IPS-NIHi11 (cell line): Measurements from ENCODE around the gene SND1.

Experiments
- DNase-seq: peaks from one replicate; pipeline ENCODE4 v3.0.0; 2012; ENCODE audit warnings: mixed read lengths, low spot score

The SND1 gene

DNA sequence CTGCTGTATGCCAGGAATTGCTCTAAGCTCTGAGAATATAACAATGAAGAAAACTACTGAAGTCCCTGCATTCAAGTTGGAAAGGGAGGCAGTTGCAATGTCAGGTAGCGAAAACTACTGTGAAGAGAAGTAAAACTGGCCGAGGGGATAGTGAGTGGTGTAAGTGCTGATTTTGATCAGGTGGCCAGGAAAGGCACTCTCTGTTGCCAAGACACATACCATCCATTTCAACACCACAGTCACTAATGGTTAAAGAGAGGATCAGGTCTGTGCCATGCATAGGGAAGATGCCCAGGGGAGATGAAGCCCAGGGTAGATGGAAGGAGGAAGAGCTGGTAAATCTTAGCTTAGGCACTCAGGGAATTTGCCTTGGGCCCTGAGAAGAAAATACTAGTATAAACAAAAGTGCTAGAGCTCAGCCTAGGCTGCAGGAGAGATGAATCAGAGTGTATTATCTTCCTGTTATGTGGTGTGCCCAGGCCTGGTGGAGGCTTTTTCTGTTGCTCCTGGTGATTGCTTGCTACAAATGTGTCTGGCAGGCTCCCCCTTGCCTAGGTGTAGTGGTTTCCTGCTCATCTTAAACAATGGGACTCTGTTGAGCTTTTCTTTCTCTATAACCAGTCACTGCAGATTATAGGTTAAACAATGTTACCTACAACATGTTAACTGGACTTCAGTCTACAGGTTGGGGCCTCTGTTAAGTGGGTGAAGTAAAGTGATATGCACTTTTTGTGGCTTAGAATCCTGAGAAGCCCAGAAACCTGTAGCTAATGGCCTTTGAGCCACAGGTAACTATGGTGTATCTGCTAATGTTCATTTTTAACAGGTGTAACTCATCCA is 253.7 kb downstream of the SND1 start:
- DNase-seq = no peak

DNA sequence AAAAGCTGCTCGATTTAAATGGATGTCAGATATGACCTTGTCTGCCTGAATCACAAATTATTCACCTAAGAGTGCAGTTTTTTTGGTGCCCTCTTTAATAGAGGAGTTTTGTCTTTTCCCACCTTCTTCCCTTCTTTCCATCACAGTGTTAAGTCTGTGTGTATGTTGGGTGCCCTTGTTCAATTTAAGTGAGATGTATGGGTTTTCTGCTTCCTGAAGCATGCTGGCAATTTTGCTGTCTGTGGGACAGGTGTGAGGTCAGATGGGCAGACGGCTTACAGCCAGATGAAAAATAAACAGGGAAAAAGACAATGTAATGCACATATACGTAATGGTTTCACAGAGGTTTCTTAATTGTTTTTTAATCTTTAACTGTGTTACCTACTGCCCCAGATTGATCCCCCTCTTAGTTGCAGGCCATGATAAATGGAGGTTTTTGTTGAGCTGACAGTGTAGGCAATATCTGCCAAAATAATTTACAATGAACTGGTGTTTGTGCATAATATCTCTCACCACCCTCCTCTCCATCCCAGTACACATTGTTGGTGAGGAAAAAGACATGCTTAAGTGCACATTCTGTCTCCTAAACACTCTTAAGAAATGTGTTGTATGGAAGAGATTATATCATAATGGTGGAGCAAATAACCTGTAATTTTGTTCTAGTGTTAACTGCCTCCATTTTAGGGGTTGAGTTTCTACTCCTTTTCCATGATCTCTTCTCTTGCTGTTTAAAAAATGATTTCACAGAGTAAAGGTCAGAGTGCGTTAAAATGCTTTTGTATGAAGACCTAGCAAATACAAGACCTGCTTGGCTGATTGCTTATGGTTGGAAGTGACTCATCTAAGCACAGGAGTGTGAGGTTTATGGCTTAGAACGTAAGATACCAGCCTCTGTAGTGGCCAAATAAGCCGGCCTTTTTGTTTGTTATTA is 255.4 kb downstream of the SND1 start:
- DNase-seq = no peak

DNA sequence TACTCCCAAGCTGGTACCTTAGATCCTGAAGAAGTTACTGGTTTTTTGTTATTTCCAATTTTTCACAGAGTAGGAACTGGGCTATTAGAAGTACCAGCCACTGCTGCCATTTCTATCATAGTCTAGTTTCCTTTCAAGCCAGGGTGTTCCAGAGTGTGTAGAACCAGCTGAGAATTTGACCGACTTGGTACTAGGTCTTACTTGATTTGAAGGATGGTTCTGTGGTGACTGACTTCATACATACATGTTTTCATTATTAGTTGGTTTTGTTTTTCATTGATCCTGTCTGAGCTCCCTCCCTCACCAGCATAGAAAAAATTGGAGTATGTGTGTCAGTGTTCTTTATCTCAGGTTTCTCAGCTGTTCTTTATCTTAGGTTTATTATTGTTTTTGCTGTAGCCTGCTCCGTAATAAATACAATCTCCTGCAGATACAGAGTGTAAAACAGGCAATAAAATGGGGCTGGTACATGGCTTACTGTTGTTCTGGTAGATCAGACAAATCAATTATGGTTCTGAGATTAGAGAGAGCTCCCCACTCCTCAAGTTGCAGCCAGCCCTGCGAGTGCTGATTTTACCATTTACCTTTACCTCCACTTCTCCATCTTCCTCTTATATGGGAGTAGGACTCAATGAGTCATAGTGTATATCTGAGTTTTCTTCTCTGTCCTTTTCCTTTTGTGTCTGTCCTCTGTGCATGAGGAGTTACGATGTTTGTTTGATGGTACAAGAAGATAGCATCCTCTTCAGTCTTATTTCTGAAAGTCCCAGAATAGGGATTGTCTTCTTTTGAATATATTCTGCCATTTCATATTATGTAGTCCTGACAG is 256.6 kb downstream of the SND1 start:
- DNase-seq = no peak

DNA sequence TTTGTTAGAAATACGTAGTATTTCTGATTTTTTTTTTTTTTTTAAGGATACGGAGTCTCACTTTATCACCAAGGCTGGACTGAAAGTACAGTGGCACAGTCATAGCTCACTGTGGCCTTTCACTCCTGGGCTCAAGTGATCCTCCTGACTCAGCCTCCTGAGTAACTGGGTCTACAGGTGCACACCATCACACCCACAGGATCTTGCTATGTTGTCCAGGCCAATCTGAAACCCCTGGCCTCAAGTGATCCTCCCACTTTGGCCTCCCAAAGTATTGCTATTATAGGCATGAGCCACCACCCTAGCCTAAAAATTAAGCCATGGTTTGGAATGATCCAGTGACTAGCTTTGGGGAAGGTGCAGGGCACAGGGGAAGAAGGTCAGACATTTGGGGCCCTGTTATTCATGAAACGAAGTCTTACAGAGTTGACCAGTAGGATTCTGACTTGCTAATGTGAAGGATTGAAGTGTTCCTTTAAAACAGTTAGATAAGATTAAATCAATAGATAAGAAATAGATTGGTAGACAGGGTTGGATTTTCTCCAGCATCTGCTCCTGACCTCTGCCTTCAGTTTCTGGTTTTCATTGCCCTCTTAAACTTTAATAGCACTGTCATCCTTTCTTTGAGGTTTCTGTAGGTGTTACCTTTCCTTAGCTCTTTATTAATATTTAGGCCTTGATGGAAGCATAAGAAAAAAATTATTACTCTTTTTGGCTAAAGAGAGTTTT is 257.6 kb downstream of the SND1 start:
- no peak for DNase-seq

DNA sequence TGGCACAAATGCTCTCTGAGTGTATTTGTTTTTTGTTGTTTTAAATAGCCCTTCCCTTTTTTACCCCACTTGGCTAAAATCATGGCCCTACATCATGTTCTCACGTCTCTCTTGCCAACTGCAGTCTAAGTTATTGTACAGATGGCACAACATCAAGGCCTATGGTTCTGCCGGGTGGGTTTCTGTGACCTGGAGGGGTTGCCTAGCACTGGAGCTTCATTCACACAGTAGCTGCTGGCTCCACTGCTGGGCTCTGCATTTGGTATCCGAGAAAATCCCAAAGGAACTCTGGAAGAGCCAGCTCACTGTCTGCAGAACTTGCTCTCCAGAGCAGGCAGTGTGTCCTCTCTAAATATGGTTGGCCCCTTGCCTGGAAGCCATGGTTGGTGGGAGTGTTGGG is 258.7 kb downstream of the SND1 start:
- no peak for DNase-seq

DNA sequence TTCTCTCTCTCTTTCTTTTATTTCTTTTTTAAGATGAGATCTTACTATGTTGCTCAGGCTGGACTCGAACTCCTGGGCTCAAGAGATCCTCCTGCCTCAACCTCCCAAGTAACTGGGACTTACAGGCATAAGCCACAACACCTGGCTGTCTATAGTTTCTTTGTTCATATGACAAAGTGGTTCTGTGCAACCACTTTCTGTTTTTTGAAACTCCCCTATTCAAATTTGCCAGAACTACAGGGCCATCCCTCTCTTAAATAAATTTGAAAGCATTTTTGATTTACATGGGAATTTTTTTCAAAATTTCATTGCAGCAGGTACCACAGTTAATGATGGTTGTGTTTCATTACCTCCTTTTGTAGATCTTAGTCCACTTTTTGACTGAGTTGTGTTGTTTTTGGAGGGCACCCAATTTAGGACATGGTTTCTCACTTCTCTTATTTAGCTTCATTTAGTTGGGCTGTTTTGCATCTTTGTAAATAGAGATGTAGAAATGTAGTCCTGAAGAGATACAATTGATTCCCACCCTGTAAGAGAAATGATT is 260.0 kb downstream of the SND1 start:
- DNase-seq = no peak

DNA sequence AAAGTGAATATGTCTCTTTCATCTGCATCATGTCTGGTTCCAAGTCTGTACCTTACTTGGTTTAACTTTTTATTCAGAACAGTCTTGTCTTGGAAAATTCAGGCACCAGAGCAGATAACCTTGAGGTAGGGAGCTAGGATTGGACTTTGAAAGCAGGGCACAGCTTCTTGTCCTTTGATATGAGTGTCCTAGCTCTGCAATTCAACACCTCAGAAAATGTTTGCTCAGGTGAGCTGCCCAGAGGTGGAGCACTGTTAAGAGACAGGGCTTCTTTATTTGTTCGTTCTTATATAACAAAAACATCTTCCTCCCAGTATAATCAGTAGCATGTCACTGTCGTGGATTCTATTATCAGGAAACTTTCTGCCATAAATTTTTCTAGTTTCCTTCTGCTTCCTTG is 260.9 kb downstream of the SND1 start:
- no peak for DNase-seq

DNA sequence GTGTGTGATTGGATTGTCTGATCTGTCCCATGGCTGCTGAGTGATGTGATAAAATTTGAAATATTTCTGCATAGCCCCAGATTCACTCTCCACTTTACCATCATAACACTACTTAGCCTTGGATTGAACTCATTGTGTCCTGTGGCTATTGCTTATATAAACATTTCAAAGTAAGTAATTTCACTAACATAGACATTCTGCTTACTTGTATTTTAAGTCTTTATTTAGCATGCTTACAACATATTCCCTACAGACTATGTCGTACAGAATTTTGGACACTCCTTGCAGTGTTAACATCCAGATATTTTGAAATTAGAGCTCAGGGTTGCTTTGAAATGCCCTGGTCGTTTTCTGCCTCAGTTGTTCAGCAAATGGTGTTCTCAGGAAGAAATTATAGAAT is 261.7 kb downstream of the SND1 start:
- DNase-seq = no peak

DNA sequence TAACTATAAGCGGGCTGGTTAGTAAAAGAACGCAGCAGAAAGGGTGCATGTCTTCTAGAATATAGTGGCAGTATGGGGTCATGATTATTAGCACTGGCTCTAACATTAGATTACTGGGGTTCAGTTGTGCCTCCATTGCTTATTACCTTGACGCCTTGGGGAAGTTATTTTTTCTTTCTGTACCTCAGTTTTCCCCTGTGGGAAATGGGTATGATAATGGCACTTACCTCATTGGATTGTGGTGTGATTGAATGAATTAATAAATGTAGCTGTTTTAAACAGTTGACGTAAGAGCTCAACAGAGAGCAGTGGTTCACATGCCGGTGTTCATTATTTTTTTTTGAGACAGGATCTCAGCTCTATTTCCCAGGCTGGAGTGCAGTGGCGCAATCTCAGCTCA is 262.7 kb downstream of the SND1 start:
- DNase-seq = no peak

DNA sequence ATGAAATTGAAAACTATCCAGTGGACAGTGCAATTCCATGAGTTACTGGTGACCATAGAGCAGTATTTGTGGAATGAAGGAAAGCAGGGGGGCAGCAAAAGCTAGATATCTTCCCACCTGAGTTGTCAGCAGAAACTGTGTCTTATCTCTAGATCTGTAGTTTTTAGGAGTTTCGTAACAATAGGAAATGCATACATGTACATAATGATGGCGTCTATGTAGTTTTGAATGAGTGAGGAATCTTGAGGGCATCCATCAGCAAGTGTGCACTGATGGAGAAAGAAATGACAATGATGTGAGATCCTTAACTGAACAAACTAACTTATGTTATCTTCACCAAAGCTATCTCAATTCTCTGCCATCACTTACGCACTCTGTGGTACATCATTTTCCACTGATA is 264.7 kb downstream of the SND1 start:
- no peak for DNase-seq

DNA sequence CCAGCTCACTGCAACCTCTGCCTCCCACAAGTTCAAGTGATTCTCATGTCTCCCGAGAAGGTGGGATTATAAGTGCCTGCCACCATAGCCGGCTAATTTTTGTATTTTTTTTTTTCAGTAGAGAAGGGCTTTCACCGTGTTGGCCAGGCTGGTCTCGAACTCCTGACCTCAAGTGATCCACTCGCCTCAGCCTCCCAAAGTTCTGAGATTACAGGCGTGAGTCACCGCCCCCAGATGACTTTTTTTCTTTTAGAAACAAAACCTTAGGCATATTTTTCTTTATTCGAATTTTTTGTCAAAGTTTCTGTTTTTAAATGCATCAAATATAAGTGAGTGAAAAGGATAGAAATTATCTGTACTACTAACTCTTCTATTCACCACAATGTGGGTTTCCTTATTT is 266.1 kb downstream of the SND1 start:
- DNase-seq = no peak

DNA sequence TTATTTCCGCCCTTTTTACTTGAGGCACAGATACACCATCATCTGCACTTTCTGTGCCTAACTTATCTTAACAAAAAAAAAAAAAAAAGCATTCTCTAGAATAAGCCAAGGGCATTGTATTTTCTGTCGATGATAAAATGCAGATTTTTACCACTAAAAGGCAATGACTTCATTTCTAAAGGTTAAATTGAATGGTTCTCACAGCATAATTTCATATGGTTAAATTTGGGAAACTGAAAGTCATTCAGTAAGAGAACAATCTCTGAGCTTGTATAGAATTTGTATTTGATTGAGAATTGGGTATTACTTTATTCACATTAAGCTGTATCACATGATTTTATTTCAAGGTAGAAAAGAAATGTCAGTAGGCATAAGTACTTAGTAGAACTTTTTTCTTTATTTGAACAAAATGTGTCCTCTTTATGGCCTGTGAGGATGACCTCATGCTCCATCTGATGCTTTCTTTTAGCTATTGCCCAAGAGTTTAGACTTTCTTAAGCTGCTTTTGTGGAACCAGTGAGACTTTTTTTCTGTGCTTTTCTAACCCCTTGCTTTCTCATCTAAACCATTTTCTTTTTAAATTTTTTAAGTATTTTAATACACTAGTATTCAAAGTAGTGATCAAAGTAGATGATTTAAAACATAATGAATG is 268.9 kb downstream of the SND1 start:
- DNase-seq = no peak

DNA sequence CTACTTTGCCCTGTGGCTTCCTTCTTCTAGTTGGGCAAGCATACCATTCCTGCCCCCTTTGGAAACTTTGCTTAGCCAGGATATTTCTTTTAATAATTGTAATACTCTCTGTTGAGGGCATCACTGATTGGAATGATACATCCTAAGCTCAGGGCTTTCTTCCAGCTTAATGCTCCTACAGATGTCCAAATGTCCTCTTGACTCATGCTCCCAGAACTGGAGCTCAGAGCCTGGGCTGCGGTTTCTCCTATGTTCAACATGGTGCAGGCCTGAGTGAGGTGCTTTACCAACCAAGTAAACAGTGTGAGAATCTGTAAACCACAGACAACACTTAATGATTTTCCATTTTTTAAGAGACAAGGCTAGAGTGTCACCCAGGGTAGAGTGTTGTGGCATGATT is 270.7 kb downstream of the SND1 start:
- DNase-seq = no peak

DNA sequence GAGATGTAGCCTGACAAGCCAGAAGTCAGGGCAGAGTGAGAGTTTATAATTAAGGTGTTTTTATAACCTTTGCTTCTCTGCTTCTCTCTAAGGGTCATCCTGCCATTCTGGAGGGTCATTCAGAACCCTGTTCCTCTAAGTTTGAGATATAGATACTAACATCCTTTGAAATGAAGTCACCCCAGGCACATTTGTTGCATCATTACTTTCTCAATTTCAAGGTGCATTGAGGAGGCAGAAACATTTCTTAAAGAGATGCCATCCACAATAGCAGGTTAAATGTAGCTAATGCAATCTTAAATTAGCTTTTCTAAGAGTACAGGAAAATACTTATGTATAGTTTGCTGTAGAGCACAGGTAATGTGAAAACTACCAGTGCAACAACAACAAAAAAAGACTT is 272.9 kb downstream of the SND1 start:
- DNase-seq = no peak

DNA sequence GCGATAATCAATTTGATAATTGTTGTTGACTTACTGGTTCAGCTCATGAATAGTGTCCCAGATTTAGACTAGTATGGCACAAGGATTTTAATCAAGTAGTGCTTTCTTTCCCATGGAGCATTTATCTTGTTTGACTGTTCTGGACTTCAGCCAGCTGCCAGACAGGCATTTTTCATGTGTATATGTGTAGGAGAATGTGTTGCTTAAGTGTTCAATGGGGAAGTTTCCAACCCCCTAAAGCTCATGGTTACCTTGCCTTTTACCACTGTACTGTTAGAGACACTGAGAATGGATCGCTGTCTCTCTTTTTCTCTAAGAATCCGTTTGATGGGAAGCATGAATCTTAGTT is 275.3 kb downstream of the SND1 start:
- DNase-seq = no peak

DNA sequence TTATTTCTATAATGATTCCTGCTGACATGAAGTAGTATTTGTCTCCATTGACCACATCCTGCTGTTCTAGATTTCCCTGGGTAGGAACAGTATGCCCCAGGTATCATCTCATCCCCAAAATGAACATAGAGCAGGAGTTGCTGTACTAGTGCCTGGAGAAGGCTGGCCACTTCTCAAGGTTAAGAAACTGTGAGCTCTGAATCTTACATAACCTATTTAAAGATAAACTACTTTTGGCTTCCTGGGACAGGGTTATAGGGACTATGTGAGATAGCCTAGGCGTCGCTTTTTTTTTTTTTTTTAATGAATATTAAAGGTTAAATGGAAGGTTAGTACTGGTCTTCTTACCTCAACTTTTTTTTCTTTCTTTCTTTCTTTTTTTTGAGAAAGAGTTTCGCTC is 276.2 kb downstream of the SND1 start:
- DNase-seq = no peak

DNA sequence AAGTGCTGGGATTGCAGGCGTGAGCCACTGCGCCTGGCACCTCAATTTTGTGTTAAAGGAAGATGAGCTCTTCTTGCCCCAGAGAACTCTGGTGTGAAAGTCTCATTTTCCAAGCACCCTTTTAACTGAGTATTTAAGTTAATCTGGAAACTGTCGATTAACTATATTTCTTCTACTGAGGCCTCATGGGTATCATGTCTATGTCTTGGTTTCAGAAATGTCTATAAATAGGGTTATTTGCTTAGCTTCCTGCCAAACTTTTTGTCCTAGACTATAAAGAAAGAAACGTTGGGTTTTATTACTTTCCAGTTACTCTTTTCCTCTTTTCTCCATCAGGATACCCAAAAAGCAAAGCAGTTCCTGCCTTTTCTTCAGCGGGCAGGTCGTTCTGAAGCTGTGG is 276.9 kb downstream of the SND1 start:
- DNase-seq = no peak

DNA sequence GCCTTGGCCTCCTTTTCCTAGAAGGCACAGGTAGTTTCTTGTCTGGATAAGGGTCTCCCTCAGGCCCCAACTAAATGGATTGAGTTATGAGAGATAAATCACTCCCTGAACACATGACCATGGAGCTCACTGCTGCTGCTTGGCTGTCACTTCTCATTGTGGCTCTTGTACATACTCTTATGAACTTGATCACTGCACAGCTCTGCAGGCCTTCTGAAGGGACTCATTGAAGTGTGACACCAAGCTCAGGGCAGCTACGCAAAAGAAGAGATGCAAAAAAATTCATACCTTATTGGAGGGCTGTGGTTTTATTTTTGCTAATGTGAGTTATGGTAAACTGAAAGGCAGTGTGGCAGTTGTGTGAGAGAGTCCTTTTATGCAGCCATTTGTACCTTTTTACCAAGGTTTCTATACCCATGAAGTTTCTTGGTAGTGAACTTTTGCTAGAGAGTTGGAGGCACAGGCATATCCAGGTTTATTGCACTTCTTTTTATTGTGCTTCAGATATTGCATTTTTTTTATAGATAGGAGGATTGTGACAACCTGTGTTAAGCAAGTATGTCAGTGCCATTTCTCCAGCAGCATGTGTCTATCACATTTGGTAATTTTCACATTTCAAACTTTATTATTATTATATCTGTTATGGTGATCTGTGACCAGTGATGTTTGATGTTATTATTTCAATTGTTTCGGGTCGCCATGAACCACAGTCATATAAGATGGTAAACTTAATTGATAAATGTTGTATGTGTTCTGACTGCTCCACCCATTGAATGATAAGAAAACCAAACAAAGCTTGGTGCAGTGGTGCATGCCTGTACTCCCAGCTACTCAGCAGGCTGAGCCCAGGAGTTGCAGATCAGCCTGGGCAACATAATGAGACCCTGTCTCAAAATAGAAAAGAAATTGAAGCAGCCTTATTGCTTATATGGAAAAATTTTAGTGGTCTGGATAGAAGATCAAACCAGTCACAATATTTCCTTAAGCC is 278.6 kb downstream of the SND1 start:
- DNase-seq = no peak

DNA sequence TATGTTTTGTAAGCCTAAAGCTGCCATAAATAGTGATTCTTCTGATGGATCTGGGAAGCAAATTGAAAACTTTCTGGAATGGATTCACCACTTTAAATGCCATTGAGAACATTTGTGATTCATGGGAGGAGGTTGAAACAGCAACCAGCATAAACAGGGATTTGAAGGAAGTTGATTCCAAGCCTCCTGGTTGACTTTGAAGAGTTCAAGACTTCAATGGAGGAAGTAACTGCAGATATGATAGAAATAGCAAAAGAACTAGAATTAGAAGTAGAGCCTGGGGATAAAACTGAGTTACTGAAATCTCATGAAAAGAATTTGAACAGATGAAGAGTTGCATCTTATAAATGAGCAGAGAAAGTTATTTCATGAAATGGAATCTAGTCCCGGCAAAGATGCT is 280.1 kb downstream of the SND1 start:
- DNase-seq = no peak

DNA sequence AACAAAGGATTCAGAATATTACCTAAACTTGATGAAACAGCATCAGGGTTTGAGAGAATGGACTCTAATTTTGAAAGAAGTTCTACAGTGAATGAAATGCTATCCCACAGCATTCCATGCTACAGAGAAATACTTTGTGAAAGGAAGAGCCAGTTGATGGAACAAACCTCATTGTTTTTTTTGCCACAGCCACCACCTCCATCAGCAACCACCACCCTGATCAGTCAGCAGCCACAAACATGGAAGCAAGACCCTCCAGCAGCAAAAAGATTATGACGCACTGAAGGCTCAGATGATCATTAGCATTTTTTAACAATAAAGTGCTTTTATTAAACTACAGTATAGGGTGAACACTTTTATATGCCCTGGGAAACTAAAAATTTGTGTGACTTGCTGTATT is 280.5 kb downstream of the SND1 start:
- DNase-seq = no peak
